ENCODE results near the gene LRCH4.
"Not testable (repeated sequence)": the region's sequence is repeated elsewhere in the genome, so short reads cannot be mapped to it uniquely, and the experiment has no call there.

DNA sequence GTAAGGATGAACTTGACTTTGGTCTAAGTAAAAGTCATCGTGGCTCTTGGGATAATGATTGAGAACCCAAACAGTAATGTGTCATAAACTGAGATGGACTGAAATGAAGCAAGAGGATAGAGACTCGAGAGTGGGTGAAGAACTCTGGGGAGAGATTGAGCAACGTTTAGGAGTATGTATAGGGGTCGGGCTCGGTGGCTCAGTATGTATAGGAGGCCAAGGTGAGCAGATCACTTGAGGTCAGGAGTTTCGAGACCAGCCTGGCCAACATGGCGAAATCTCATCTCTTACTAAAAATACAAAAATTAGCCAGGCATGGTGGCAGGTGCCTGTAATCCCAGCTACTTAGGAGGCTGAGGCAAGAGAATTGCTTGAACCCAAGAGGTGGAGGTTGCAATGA, 44.6 kb downstream of the LRCH4 start:
- TF ChIP-seq POLR2AphosphoS5 (IDR thresholded peaks at IDR 0.05; ENCODE audit: borderline replicate concordance, low read depth, low read length); EZH2 (IDR thresholded peaks at IDR 0.05); FOXP2 (optimal IDR thresholded peaks at IDR 0.05; ENCODE audit: control extremely low read depth, extremely low read length, insufficient read depth): not testable (repeated sequence)

All from SK-N-MC (cell line).